ENCODE measurements around the gene P2RY2.

Gene P2RY2

DNA sequence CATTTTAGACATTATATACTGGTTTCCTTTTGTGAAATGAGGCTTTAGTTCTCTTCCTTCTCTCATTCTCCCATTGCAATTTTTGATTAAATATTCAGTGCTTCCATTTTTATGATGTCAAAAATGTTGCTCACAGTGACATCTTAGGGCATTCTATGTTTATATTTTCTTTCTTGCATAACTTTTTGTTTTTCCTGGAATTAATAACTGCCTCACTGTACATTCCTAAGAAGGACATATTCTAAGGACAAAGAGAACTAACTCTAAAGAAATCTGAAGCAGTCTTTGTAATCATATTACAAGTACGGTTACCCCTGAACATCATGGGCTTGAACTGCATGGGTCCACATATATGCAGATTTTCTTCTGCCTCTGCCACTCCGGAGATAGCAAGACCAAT is 28.2 kb downstream of the P2RY2 start:
- DNase-seq, result no peak

DNA sequence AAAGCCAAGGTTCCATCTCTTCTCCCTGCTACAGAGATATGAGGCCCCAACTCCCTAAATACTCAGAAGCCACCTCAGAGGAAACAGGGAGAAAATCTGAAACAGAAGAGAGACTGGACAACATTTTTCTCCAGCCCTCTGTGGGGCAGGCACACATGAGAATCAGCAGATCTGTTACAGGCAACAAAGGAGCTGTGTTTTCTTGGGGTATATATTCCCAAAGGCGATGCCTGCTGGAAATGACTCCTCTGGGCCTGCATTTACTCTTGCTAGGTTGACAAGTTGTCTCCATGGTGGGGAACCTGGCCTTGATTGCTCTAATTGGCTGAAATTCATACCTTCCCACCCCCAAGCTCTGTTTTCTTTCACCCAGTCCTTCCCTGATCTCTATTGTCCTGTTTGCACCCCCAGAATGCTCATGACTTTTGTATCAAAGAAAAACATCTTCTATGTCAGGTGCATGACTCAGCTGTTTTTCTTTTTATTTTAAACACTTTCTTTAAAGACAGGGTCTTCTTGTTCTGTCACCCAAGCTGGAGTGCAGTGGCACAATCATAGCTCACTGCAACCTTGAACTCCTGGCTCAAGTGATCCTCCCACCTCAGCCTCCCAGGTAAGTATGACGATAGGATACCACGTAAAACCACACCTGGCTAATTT is 30.6 kb downstream of the P2RY2 start:
- no peak for DNase-seq

DNA sequence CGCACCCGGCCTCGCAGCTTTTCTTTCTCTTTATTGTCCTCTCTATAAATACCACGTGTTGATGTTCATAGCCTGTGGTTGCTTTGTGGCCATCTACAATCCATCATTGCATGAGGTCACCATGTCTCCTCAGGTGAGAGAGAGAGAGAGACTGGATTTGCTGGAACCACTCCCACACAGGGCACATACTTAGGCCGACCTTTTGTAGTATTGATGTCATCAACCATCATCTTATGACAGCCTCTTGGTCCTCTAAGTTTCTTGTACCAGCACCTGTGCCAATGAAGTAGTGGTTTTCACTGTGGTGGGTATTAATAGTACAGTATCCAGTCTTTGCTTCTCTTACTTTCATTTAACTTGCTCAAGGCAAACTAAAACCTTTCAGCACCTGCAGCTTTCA is 31.2 kb downstream of the P2RY2 start:
- DNase-seq, result no peak

DNA sequence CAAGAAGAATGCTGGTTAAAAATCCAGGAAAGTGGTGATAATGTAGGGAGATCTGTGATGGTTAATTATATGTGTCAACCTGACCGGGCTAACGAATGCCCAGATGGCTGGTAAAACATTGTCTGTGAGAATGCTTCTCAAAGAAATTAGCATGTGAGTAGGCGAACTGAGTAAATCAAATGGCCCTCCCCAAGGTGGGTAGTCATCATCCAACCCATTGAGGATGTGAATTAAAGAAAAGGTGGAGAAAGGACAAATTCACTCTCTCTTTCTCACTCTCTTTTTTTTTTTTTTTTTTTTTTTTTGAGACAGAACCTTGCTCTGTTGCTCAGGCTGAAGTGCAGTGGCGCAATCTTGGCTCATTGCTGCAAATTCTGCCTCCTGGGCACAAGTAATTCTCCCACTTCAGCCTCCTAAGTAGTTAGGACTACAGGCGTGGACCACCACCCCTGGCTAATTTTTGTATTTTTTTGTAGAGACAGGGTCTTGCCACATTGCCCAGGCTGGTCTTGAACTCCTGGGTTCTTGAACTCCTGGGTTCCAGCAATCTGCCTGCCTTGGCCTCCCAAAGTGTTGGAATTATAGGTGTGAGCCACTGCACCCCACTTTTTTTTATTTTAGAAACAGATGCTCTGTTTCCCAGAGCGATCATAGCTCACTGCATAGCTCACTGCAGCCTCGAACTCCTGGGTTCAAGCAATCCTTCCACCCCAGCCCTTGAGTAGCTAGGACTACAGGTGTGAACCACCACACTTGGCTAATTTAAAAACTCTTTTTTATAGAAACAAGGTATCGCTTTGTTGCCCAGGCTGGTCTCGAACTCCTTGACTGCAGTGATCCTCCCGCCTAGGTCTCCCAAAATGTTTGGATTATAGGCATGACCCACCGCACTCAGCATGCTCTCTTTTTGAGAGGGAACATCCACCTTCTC is 32.0 kb downstream of the P2RY2 start:
- DNase-seq, result no peak

DNA sequence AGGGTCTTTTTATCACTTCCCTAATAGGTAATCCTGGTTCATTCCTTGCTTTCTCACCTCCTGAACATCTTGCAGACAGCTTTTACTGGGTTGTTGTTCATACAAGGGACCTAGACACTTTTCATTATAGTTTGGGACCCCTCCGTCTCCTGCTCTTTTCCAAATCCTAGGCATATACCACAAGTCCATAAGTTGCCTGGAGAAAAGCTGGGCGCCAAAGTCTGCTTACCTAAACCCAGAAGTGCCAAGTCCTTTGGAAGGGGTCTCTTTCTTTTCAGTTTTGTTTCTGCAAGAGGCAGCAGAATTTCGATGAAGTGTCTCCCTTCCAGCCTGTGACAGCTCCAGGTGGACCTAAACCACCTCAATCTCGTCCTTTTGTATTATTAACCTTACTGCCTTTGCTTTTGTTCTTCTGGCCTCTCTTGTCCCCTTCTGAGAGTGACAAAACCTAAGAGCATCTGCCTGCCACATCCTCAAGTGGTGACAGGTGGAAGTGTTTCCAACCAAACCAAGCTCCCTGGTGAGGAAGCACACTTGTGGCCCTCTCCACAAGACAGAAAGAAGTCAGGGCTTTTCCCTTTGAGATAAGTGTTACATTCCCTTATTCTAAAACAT is 34.6 kb downstream of the P2RY2 start:
- DNase-seq, result no peak

DNA sequence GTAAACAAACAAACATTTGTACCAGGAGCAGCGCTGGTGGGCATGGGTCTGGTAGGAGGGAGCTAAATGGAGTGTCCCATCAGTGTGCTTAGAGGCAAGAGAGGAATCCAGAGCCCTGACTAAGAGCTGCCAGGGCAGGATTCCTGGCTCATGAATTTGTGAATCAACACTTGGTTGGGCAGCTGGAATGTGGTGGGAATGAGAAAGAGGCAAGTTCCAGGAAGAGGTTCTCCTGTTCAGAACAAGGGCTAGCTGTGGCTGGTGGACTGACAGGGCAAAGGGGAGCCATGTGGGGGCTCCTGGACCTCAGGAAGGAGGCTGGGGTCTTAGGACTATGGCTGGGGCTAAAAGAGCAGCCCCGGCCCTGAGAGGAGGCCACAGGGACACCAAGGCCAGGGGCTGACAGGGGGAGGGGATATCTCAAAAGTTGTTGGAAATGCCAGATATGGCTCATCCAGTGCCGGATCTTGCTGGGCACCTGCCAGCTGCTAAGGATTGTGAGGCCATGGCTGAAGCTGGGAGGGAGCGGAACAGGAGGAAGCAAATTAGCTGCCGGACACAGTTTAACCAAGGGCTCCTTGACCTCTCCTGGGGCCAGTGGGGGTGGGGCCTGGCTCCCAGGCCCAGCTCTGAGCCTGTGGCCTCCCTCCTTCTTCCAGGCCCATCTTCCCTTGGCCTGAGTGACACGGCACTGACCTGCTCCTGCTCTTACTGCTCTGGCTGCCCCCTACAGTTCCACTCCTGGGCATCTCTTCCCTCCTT is 39.4 kb downstream of the P2RY2 start:
- no peak for DNase-seq

DNA sequence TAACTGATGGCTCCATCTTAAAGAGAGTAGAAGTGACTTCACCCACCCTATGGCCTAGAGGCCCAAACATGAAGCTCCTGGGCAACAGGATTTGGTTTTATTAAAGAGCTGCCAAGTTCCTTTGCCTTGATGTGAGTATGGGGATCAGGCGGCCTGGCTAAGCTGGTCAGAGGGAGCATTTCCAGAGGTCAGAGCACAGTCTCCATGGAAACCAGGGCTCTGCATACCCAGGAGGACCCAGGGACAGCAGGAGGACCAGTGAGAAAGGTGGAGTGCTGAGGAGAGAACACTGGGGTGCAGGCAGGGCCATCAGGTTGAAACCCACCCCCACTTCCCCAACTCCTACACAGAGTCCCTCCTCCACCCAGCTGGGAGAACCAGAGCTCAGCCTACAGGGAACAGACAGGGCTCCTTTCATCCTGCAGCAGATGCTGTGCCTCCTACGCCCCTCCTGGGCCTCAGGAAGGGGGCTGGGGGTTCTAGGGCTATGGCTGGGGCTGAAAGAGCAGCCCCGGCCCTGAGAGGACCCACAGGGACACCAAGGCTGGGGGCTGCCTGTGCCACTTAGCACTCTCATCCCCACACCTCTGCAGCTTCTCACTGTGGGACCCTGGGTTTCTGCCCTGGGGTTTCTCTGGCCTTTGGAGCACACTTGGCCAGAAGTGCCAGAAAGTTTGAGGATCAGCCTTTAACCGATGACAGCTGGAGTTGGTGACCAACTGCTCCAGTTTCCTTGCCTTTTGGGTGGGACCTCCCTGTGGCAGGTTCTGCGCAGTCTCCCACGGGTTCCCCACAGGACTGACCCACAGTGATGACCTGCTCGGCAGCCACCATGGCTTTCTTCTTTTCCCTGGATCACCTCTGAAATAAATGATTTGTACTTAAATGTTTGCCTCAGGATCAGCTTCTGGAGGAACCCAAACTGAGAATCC is 40.3 kb downstream of the P2RY2 start:
- no peak for DNase-seq

DNA sequence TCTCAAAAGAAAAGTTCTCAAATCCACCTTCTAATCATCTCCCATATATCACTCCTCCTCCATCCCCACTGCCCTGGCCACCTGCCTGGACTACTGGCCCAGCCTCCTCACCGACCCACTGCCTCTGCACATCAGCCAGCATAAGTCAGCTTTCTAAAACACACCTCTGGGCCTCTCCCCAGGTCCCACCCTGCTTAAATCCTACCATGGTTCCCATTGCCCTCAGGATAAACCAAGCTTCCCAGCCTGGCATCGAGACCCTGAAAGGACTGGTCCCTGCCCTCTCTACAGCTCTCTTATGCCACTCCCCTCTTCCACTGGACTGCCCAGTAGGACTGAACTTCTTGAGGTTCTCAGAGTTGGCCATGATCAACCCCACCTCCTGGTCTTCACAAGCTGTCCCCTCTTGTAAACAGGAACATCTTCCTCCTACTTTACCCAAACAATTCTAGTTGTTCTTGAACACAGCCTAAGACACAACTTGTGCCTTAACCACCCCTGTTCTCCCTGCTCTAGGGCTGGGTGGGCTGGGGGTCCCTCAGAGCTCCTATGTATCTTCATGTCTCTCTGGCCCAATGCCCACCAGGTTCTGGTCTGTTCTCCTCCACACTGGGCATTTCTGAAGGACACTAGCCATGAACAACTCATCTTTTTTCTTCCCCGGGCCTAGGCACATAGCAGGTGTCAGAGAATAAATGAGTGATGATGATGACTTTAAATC is 41.5 kb downstream of the P2RY2 start:
- no peak for DNase-seq

DNA sequence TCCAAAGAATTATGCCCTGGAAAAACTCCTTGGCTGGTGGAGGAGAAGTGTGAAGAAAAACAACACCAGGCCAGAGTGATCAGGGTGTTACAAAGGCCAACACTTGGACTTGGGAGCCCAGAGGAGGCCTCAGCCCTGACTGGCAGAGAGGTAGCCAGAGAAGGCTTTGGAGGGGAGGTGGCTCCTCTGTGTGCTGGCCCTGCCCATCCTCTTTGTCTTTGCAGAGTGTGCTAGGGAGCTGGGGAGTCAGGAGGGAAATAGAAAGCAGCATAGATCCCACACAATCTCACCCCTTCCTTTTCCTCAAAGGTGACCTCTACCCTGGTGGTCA is 42.0 kb downstream of the P2RY2 start:
- DNase-seq, result no peak

DNA sequence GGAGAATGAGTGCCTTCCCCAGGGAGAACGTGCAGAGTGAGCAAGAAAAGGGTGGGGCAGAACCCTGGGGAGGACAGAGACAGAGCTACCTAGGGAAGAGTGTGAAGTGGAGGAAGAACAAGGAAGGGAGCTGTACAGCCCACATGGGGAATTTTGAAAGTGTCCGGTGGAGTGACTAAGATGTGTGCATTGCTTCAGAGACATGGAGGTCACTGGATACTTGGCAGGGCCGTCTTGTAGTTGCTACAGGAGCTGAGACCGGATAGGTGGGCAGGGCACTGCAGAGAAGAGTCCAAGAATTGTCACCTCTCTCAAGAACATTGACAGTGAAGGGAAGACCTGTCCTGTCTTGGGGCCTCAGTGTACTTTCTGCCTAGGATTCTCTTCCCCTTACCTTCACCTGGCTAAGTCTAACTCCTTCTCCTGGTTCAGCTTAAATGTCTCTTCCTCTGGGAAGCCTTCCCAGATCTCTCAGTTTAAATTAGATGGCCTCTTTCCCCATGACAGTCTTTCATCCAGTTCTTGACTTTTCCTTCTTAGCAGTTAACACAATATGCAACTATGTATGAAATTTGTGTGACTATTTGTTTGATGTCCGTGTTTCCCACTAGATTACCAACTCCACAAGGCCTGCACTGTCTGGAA is 44.9 kb downstream of the P2RY2 start:
- no peak for DNase-seq

DNA sequence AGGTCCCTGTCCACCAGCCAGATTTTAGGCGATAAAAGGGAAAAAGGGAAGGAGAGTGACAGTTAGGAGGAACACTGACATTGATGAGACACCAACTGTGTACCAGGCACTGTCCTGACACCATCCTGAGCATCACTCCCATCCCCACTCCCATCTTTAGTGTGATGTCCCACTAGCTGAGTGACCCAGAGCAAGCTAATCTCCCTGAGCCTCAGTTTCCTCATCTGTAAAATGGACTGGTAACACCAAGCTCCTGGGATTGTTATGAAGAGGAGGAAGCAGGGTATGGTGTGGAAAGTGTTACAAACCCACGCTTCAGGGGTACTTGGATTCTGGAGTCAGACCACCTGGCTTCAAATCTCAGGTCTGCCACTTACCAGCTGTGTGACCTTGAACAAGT is 45.6 kb downstream of the P2RY2 start:
- no peak for DNase-seq

DNA sequence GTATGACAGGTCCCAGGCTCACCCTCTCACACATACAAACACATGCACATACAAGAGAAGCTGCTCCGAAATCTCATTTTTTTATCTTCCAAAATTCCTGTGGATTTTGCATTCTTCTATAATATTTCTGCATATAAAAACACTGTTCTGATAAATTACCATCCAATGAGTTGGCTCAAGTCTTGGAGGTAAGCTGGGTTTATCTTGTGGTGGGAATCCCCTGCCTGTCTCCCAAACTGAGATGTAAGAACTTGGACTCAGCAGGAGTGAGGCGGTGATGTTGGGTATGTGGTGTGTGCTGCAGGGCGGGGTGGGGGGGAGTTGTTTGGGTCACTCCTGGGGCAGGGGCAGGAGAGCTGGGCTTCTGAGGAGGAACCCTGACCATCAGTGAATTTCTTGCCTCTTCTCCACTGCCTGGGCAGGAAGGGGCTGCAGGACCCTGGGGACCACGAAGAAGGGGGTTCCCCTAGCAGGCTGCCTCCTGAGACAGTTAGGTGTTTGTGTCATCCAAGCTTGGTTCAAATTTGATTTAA is 47.3 kb downstream of the P2RY2 start:
- DNase-seq, result no peak

DNA sequence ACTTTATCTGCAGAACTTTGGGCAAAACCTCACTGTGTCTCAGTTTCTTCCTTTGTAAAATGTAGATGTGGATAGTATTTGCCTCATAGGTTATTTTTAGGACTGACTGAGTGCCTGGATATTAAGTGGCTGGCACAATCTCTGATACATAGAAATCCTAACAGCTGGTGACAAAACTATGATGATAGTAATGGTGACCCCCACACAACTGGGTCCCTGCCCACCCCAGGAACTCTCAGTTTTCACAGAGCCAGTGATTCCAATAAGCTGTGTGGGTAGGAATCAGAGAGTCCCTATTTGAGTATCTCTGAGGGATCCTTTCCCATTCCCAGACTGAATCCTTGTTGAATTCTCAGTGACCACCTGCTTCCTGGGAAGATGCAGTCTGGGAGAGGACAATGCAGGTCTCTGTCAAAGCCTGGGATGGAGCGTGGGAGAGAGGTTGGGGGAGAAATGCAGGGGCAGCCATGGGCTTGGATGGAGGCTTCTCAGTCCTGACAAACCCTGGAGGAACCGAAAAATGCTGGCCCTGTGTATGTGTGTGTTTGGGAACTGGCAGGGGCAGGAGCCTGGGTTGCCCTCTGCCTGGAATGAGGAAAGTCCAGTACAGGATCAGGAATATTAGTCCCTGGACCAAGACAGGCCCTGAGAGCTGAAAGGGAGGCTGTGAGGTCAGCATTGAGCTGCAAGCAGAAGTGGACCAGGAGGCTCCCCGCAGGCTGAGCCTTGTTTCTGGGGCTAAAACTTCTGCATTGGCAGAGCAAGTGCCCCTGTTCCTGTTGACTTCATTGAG is 48.0 kb downstream of the P2RY2 start:
- no peak for DNase-seq

DNA sequence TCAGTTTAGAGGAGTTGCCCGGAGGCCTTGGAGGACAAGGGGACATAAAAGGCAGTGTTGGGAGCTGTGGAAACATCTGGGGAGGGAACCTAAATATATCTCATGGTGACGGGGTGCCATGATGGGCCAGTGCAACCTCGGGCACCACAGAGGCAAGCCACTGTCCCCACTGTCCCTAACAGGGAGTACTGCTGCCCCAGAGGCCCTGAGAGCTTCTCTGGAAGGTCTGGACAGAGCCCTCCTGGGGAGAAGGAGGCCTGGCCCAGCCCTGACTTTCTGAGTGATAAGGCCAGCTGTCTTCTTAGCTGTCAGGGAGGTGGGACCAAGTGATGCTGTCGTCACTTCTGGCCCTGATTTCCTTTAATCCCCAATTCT is 48.6 kb downstream of the P2RY2 start:
- DNase-seq, result no peak

DNA sequence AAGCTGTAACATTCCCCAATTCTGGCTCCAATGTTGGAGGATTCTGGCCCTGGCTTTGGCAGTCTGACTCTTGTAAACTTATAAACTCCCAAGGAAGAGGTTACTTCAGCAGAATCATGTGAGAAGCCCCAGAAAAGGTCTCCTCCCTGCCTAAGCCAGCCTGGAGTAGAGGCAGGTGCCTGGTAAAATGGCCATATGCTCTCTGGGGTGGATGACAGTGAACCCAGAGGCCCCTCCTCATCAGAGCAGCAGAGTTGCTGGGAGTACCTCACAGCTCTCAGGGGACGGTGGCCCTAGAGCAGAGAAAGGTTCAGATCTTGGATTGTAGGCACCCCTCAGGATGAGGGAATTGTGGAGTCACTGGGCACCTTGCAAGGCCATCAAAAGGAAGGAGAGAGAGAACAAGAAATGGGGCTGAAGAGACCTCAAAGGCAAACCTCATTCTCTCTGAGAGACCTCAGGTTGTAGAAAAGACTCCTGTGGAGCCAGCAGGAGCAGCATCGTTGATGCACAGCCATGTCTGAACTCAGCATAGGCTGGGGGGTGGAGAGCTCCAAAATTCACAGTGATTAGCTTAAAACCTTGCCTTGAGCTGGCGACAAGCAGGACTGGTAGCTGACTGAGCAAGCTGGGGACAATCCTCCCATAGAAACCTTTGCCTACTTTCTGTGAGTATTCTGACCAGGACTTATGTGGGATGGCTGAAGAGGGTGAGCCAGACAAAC is 49.2 kb downstream of the P2RY2 start:
- no peak for DNase-seq

DNA sequence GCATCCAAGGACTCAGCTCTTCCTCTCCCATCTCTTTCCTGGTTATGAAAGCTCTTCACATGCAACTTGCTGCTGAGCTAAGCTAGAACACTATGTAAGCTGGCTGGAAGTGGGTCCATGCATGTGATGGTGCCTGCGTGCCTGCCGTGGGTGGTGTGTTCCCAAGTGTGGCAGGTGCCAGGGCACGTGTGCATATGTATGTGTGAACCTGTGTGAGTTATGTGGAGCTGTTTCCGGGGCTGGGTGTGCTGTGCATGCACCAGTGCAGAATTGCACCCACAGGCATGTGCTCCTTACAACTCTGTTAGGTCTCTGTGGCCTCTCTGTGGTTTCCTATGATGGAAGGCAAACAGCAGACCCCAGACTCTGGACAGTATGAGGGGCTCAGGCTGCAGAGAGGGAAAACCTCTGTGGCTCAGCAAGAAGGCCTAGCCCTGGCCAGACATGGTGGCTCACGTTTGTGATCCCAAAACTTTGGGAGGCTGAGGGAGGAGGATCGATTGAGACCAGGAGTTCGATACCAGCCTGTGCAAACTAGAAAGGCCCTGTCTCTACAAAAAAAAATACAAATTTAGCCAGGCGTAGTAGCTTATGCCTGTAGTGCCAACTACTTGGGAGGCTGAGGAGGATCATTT is 49.9 kb downstream of the P2RY2 start:
- no peak for DNase-seq

DNA sequence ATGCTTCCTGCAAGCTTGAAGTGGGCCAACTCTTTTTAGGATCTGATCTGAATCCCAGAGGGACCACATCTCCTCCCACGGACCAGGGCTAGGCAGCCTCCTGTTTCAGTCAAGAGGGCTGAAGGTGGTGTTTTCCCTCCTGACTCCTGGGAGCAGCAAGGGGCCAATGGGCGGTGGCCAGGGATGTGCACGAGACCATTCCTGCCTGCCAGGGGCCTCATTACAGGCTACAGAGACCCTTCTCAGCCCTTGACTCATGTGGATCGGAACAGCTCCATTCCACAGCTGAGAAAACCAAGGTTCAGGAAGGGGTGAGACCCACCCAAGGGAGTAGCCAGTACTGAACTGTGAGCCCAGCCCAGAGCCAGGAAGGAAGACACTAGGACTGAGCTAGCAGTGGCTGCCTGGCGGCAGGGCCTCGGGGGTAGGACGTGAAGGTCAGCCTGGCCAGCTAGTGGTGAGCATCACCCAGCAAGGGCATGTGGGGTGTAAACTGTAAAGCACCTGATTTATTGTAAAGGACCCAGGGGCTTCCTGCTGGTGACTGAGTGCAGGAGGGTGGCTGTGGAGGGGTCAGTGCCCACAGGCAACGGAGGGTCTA is 50.7 kb downstream of the P2RY2 start:
- DNase-seq, result no peak

DNA sequence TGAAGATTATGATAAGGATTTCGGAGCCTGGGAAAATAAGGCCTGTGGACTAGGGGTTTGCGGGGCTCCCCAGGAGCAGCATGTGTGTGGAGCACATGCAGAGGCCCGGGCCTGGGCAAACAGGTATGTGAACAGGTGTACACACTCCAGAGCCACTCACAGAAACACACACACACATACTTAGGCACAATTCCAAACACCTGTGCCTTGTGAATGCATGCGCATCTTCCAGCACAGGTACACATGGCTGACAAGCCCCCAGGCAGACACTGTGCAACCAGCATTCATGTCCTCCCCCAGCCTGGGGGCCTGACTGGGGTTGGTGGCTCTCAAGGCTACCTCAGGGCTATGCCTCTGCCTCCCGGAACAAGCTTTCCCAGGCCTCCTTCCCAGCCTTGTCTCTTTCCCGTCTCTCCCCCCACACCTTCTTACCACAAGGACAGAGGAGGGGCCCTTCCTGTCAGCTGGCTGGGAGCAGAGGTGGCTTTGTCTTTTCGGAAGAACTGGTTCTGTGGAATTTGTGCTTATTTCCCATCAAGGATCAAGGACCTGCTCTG is 51.5 kb downstream of the P2RY2 start:
- no peak for DNase-seq
